ENCODE results near the gene PIKFYVE.
A peak's percentile ranks its signal among the peaks of the same experiment; 100 is the strongest.

PIKFYVE gene

DNA sequence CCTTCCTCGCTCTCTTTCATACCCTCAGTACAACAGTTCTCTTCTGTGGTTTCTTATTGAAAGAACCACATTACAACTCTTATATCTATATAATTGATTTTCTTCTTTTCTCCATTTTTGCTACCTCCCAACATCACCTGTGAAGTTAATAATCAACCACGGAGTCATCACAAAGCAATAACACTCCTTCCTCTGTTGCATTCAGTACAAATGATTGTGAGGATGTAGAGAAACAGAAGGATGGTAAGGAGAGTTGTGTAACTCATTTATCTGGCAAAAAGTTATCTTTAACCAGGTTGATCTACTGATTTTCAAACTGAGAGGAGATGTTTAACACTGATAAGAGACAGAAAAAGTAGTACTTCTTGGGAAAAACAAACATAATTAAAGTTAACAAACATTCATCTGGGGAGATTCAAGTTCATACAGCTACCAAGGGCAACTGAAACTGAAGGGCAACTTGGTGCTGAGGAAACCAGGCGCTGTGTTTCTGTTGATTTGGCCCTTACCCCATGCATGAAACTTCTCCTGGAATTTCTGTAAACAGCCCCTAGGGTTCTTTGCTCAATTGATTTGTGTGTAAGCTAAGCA, 25.3 kb upstream of the PIKFYVE start:
- H3K9ac ChIP-seq (ENCODE audit: low read depth, low read length), result no peak overlapping the region
- H3K36me3 ChIP-seq (ENCODE audit: insufficient read depth, low read length), result peaks cover 96% of the 10 kb centered on the region
- H3K27ac ChIP-seq (ENCODE audit: low read depth, low read length), result no peak overlapping the region
- H3K4me3 ChIP-seq (ENCODE audit: low read length), result no peak overlapping the region
- H3K4me1 ChIP-seq (ENCODE audit: insufficient read depth, low read length), result no peaks in the 10 kb centered on the region
- no peaks in the 10 kb centered on the region for H3K9me3 ChIP-seq (ENCODE audit: insufficient read depth, low read depth, low read length)
- 93% methylated on average over 2 of the region's 3 CpGs for WGBS
- no peaks in the 10 kb centered on the region for H3K27me3 ChIP-seq (ENCODE audit: insufficient read depth, low read length)

DNA sequence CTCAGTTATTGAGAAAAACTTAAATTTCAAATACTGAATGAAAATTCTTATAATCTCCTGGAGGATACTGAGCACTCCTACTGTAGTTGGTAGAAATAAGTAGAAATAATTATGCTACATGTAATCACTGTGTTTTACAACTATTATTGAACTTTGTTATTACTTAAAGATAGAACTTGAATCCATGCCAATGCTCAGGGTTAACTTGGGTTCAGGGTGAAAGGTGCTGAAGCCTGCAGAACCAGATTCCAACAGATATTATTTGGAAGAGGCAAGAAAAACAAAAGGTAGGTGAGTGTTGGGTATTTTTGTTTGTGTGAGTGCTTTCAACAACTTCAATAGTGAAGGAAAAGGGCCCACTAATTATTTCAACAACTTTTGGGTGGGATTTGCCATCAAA, 21.6 kb upstream of the PIKFYVE start:
- no peaks in the 10 kb centered on the region for H3K4me1 ChIP-seq (ENCODE audit: insufficient read depth, low read length)
- H3K9ac ChIP-seq (ENCODE audit: low read depth, low read length), result no peak overlapping the region
- no peak overlapping the region for H3K27ac ChIP-seq (ENCODE audit: low read depth, low read length)
- peaks cover 97% of the 10 kb centered on the region for H3K36me3 ChIP-seq (ENCODE audit: insufficient read depth, low read length)
- no peaks in the 10 kb centered on the region for H3K9me3 ChIP-seq (ENCODE audit: insufficient read depth, low read depth, low read length)
- no peak overlapping the region for H3K4me3 ChIP-seq (ENCODE audit: low read length)
- no peaks in the 10 kb centered on the region for H3K27me3 ChIP-seq (ENCODE audit: insufficient read depth, low read length)

DNA sequence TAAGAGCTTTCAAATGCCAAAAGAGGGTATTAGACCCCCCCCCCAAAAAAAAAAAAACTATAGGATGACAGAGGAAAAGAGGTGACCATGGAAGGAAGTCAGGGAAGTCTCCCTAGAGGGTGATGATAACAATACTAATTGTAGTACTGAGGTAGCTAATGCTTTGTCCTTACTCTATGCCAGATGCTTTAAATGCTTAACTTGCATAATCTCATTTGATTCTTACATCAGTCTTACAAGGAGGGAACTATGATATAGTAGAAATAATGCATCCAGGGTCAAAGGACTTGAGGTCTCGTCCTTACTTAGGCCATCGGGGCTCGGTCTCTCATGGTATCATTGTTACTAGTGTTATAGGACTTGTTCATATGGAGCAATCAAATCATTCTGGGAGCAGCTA, 20.3 kb upstream of the PIKFYVE start:
- Histone ChIP-seq H3K27ac (ENCODE audit: low read depth, low read length) (no peak overlapping the region), H3K4me3 (ENCODE audit: low read length) (no peak overlapping the region), H3K36me3 (ENCODE audit: insufficient read depth, low read length) (peaks cover 97% of the 10 kb centered on the region), H3K9ac (ENCODE audit: low read depth, low read length) (no peak overlapping the region), H3K27me3 (ENCODE audit: insufficient read depth, low read length) (no peaks in the 10 kb centered on the region), H3K9me3 (ENCODE audit: insufficient read depth, low read depth, low read length) (no peaks in the 10 kb centered on the region), H3K4me1 (ENCODE audit: insufficient read depth, low read length) (peaks cover 12% of the 10 kb centered on the region)
- WGBS, result 97% methylated on average over 3 of the region's 3 CpGs

DNA sequence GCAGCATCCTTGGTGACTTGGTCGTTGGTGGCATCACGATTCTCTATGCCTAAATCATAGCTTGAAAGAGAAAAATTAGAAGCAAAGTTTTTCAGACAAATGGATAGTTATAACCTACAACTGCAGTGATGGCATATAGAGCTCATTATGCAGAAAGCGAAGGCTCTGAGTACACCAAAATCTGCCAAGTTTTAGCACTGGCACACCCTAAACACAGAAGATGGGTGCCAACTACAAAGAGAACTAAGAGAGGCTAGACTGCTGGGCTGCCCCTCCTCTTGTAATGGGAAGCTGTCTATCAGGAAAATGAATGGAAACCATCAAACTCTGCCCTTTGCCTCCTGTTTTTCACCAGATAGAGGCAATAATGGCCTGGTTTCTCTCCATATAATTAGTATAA, 17.5 kb upstream of the PIKFYVE start:
- Histone ChIP-seq H3K36me3 (ENCODE audit: insufficient read depth, low read length) (peaks cover 99% of the 10 kb centered on the region), H3K4me3 (ENCODE audit: low read length) (no peak overlapping the region)

DNA sequence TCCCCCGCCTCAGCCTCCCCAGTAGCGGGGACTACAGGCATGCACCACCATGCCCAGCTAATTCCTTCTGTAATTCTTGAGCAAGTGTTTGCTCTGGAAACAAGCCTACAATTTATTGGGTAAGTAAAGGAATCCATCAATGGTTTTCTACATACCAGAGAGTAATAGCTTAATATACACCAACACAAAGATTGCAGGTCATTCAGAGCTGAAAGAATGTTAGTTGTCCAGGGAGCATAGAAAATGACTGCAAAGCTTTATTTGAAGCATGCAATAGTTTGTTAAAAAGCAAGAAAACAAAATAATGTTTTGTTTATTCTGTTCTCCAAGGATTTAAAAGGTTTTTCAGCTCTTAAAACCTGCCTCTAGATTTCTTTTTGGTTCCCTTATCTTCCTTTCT, 16.8 kb upstream of the PIKFYVE start:
- 100% methylated on average over 2 of the region's 2 CpGs for WGBS

More for the DNA sequence above, 17.5 kb upstream of the PIKFYVE start:
- WGBS, result 99% methylated on average over 3 of the region's 3 CpGs
- no peak overlapping the region for H3K27ac ChIP-seq (ENCODE audit: low read depth, low read length)
- H3K27me3 ChIP-seq (ENCODE audit: insufficient read depth, low read length), result no peaks in the 10 kb centered on the region
- no peaks in the 10 kb centered on the region for H3K9me3 ChIP-seq (ENCODE audit: insufficient read depth, low read depth, low read length)
- no peak overlapping the region for H3K9ac ChIP-seq (ENCODE audit: low read depth, low read length)
- H3K4me1 ChIP-seq (ENCODE audit: insufficient read depth, low read length), result peaks cover 25% of the 10 kb centered on the region

DNA sequence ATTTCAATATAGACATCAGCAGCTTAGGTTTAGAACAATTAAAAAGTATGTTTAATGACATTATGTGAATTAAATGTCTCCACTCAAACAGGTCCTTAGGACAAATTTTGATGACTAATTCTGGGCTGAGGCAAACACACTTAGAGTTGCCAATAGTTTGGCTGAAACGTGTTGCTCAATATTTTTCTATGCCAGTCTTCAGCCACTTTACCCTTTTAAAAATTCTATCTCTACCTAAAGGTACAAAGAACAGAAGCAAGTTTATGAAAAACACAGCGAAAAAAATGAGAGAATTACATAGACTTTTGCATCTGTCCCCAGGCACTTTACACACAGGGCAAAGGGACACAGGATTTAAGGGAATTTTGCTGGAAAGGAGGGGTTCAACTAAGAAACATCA, 15.7 kb upstream of the PIKFYVE start:
- Histone ChIP-seq H3K9me3 (ENCODE audit: insufficient read depth, low read depth, low read length) (no peaks in the 10 kb centered on the region), H3K4me1 (ENCODE audit: insufficient read depth, low read length) (peaks cover 27% of the 10 kb centered on the region), H3K4me3 (ENCODE audit: low read length) (no peak overlapping the region), H3K27me3 (ENCODE audit: insufficient read depth, low read length) (no peaks in the 10 kb centered on the region), H3K27ac (ENCODE audit: low read depth, low read length) (peak overlapping the region; percentile 59; the same call in 1 of the 2 replicates), H3K36me3 (ENCODE audit: insufficient read depth, low read length) (peaks cover 83% of the 10 kb centered on the region), H3K9ac (ENCODE audit: low read depth, low read length) (peak overlapping the region; percentile 7; the same call in 1 of the 2 replicates)
- 88% methylated on average over 2 of the region's 2 CpGs for WGBS

More for the DNA sequence above, 16.8 kb upstream of the PIKFYVE start:
- Histone ChIP-seq H3K27ac (ENCODE audit: low read depth, low read length) (peak overlapping the region; percentile 48; the same call in 1 of the 2 replicates), H3K9me3 (ENCODE audit: insufficient read depth, low read depth, low read length) (no peaks in the 10 kb centered on the region), H3K4me3 (ENCODE audit: low read length) (no peak overlapping the region), H3K4me1 (ENCODE audit: insufficient read depth, low read length) (peaks cover 27% of the 10 kb centered on the region), H3K9ac (ENCODE audit: low read depth, low read length) (no peak overlapping the region), H3K36me3 (ENCODE audit: insufficient read depth, low read length) (peaks cover 94% of the 10 kb centered on the region), H3K27me3 (ENCODE audit: insufficient read depth, low read length) (no peaks in the 10 kb centered on the region)

DNA sequence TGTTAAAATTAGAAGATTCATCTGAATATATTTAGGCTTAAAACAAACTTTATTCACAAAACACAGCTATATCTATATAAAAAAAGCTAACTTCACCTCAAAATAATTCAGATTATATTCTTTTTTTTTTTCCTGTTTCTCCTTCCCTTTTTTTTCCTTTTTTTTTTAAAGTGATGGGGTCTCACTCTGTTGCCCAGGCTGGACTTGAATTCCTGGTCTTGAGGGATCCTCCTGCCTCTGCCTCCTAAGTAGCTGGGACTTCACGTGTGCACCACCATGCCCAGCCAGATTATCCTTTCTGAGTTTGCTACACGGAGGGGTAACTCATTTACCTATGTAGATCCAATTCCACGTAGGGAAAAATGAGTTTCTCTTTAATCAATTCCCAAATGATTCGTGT, 15.0 kb upstream of the PIKFYVE start:
- Histone ChIP-seq H3K4me3 (ENCODE audit: low read length) (no peak overlapping the region), H3K9me3 (ENCODE audit: insufficient read depth, low read depth, low read length) (no peaks in the 10 kb centered on the region), H3K4me1 (ENCODE audit: insufficient read depth, low read length) (peaks cover 27% of the 10 kb centered on the region), H3K9ac (ENCODE audit: low read depth, low read length) (no peak overlapping the region), H3K27me3 (ENCODE audit: insufficient read depth, low read length) (no peaks in the 10 kb centered on the region), H3K27ac (ENCODE audit: low read depth, low read length) (peak overlapping the region; percentile 59; the same call in 1 of the 2 replicates), H3K36me3 (ENCODE audit: insufficient read depth, low read length) (peaks cover 76% of the 10 kb centered on the region)
- WGBS, result 95% methylated on average over 4 of the region's 4 CpGs

DNA sequence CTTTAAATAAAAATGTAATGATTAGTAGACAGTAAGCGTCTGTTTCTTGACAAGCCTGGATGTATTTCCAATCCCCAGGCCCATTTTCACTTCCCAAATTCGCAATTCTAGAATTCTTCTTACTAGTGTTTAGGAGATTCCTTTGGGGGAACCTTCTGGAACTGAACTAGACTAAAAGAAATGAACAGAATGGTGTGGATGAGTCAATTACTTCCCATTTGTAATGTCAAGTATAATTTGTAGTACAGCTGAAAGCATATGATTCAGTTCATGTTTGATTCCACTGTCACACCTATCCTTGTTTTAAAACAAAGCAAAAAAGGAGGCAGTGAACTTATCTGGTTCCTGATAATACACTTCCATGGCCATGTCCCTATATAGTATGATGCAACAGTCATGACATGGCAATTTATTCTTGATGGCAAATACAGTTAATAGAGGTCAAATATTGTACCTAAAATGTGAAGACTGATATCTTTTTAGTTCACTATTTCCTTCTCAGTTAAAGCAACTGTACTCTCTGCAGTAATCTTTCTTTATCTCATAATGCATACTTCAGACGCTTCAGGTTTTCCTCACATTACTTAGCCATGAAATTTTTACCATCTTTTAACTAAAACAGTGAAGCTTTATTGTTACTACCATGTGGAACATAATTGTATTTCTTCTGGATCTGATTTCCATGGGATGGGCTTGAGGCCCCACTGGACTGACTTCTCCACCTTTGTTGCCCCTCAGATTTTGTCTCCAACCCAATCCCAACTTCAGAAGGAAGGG, 13.2 kb upstream of the PIKFYVE start:
- H3K4me3 ChIP-seq (ENCODE audit: low read length), result peak overlapping the region; percentile 93
- no peak overlapping the region for H3K27ac ChIP-seq (ENCODE audit: low read depth, low read length)
- peaks cover 59% of the 10 kb centered on the region for H3K36me3 ChIP-seq (ENCODE audit: insufficient read depth, low read length)

DNA sequence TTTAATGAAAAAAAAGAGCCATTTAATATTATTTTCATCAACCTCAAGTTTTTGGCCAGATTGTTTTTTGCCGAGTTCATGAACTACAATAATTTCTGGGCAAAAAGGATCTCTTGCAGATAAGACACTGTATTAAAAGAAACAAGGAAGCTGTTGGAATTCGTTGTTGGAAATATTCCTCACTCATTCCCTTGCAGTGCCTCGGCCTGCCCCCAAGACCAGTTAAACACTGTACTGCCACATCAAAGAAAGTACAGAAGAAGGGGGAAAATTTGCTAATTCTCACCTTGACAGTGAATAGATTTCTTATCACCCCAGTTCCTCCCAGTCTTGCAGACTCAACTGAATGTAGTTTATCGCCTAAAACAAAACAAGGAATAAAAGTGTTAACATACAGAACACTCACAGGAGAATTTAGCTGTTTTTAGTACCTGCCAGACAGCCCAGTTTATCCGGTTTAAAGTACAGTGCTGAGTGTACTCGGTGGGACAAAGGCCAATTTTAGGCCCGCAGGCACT, 12.4 kb upstream of the PIKFYVE start:
- H3K36me3 ChIP-seq (ENCODE audit: insufficient read depth, low read length), result peaks cover 51% of the 10 kb centered on the region
- H3K4me1 ChIP-seq (ENCODE audit: insufficient read depth, low read length), result peaks cover 27% of the 10 kb centered on the region
- H3K9ac ChIP-seq (ENCODE audit: low read depth, low read length), result peak overlapping the region; percentile 96
- no peaks in the 10 kb centered on the region for H3K27me3 ChIP-seq (ENCODE audit: insufficient read depth, low read length)
- H3K4me3 ChIP-seq (ENCODE audit: low read length), result peak overlapping the region; percentile 93
- 27% methylated on average over 5 of the region's 7 CpGs for WGBS
- H3K9me3 ChIP-seq (ENCODE audit: insufficient read depth, low read depth, low read length), result no peaks in the 10 kb centered on the region
- peak overlapping the region; percentile 24; the same call in 1 of the 2 replicates for H3K27ac ChIP-seq (ENCODE audit: low read depth, low read length)

More for the DNA sequence above, 13.2 kb upstream of the PIKFYVE start:
- Histone ChIP-seq H3K9ac (ENCODE audit: low read depth, low read length) (peak overlapping the region; percentile 96; the same call in 1 of the 2 replicates), H3K9me3 (ENCODE audit: insufficient read depth, low read depth, low read length) (no peaks in the 10 kb centered on the region), H3K4me1 (ENCODE audit: insufficient read depth, low read length) (peaks cover 27% of the 10 kb centered on the region), H3K27me3 (ENCODE audit: insufficient read depth, low read length) (no peaks in the 10 kb centered on the region)
- WGBS, result 85% methylated on average over 3 of the region's 3 CpGs

DNA sequence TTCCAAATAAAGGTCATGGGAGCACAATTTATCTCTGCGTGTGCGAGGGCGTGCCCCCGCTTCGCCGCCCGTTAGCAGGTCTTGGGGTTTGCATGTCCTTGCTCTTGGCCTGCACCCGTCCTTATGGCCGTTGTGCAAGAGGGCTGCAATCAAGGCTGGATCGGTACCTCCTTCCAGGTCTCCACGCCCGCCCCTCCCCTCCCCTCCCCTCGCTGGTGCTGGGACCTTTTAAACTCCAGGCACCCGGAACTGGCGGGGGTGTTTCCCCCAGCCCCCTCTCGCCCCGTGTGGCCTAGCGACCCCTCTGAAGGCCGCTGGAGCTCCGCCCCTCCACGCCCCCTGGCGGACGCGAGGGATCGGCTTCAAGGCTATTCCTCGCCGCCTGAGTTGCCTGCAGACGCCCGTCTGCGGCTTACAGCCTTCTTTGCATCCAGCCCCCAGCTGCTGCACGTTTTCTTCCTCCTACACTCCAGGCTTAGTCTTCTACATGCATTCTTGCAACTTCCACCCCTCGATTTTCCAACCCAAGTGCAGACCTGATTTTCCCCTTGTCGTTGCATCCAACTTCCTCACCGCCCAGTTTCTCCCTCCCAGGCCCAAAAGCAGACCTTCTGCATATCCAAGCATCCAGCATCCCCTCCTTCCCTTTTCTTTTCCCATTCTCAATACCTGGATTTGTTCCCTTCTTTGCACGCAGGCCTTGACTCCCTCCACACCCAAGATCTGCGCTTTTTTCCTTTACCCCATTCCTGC, 11.8 kb upstream of the PIKFYVE start:
- Histone ChIP-seq H3K4me1 (ENCODE audit: insufficient read depth, low read length) (peaks cover 27% of the 10 kb centered on the region), H3K27ac (ENCODE audit: low read depth, low read length) (peak overlapping the region; percentile 88), H3K9me3 (ENCODE audit: insufficient read depth, low read depth, low read length) (no peaks in the 10 kb centered on the region), H3K36me3 (ENCODE audit: insufficient read depth, low read length) (peaks cover 45% of the 10 kb centered on the region), H3K4me3 (ENCODE audit: low read length) (peak overlapping the region; percentile 93), H3K27me3 (ENCODE audit: insufficient read depth, low read length) (no peaks in the 10 kb centered on the region), H3K9ac (ENCODE audit: low read depth, low read length) (peak overlapping the region; percentile 96)
- under 1% methylated on average over 36 of the region's 36 CpGs for WGBS

All from HUES64 (cell line).